Dermis microvascular lymphatic vessel endothelial cell (primary cell): ENCODE data around the gene GYS1. TPM values are rescaled to one million over a fixed set of nuclear protein-coding genes. Genes with fewer than 3 reads are reported as not detected.

ENCODE experiments used
- DNase-seq, 2 donors: peaks; one replicate each; pipeline versions ENCODE4 v3.0.0 to v3.0.0-alpha.2; 2010; ENCODE audit warnings: low read depth in 2 of 2
- total RNA-seq: library from RNA; depleted of rRNA; stranded (reverse); fragments of >200 nt; gene quantifications from 2 replicates; pipeline ENCODE4 v1.2.1, GENCODE V29; 2014

GYS1 gene
- total RNA-seq, 1 donor from 2014 or later: 16.0 TPM

GRCh38 chr19:48965040-48965805 is 27.9 kb downstream of the GYS1 start, which contains the start of gene FTL:
TSS of gene FTL (plus strand) at chr19:48965309. CDS start at chr19:48965508, 199 bp downstream.
- DNase-seq: peak; percentile 93 to 97

GRCh38 chr19:48964205-48965039 is 28.7 kb downstream of the GYS1 start:
- DNase-seq: peak in 1 of 2 donors; percentile 33

GRCh38 chr19:48963371-48964204 is 29.5 kb downstream of the GYS1 start:
- peak in 1 of 2 donors; percentile 70 for DNase-seq

GRCh38 chr19:48962849-48963165 is 30.3 kb downstream of the GYS1 start:
- no peak for DNase-seq

GRCh38 chr19:48962029-48962848 is 30.9 kb downstream of the GYS1 start:
- no peak for DNase-seq

GRCh38 chr19:48961673-48962028 is 31.5 kb downstream of the GYS1 start:
- DNase-seq: no peak

GRCh38 chr19:48961051-48961649 is 32.0 kb downstream of the GYS1 start:
- no peak for DNase-seq

GRCh38 chr19:48959341-48960239 is 33.5 kb downstream of the GYS1 start:
- no peak for DNase-seq

GRCh38 chr19:48958006-48958405 is 35.1 kb downstream of the GYS1 start:
- DNase-seq: no peak

- no peak for DNase-seq
Measured at GRCh38 chr19:48955308-48955958, 37.7 kb downstream of the GYS1 start.

- DNase-seq: peak; percentile 94 to 96
Measured at GRCh38 chr19:48954595-48955307, 38.4 kb downstream of the GYS1 start, which contains the start of gene BAX. TSS of gene BAX (plus strand) at chr19:48954875. CDS start at chr19:48954929, 54 bp downstream.

GRCh38 chr19:48953990-48954594 is 39.0 kb downstream of the GYS1 start:
- no peak for DNase-seq

- DNase-seq: no peak
Measured at GRCh38 chr19:48953141-48953540, 40.0 kb downstream of the GYS1 start.

- no peak for DNase-seq
Measured at GRCh38 chr19:48950830-48951519, 42.1 kb downstream of the GYS1 start.

GRCh38 chr19:48950159-48950558 is 43.0 kb downstream of the GYS1 start:
- peak; percentile 33 to 71 for DNase-seq

GRCh38 chr19:48947258-48947542 is 45.9 kb downstream of the GYS1 start:
- DNase-seq: no peak

- DNase-seq: no peak
Measured at GRCh38 chr19:48946463-48947257, 46.4 kb downstream of the GYS1 start.
